CD14-positive monocyte (primary cell): ENCODE measurements around the gene ARHGAP15. TPM values are rescaled to one million over a fixed set of nuclear protein-coding genes. Genes with fewer than 3 reads are reported as not detected.

Experiments
- DNase-seq, 3 donors: peaks; one replicate each; pipeline ENCODE4 v3.0.0-alpha.2; 2011 to 2022
- H2AFZ ChIP-seq: 2 replicates; pipeline ENCODE4 v1.6.0; 2012; ENCODE audit warnings: mild to moderate bottlenecking, low read depth, low read length, inconsistent platforms; ENCODE audit not compliant: insufficient read depth, poor library complexity, severe bottlenecking
- H3K27ac ChIP-seq, 2 donors: 1 replicate in 1 of 2; 2 replicates in 1 of 2; pipeline ENCODE4 v1.5.1; 2012 to 2013; ENCODE audit warnings: low read length in 2 of 2, control low read depth in 1 of 2, inconsistent platforms in 1 of 2, low read depth in 1 of 2, mild to moderate bottlenecking in 1 of 2
- H3K27me3 ChIP-seq, 2 donors: one replicate each; pipeline versions ENCODE4 v1.6.0 to v1.6.1; 2011 to 2013; ENCODE audit warnings: low read length in 2 of 2; ENCODE audit not compliant: control insufficient read depth in 2 of 2, insufficient read depth in 2 of 2
- H3K36me3 ChIP-seq, 2 donors: replicated peaks in 1 of 2; 1 replicate in 1 of 2; 2 replicates in 1 of 2; pipeline versions ENCODE4 v1.5.1 to v1.6.1; 2012 to 2013; ENCODE audit warnings: low read length in 2 of 2, control low read depth in 1 of 2, inconsistent platforms in 1 of 2, mild to moderate bottlenecking in 1 of 2; ENCODE audit not compliant: insufficient read depth in 2 of 2, control insufficient read depth in 1 of 2
- H3K4me1 ChIP-seq, 2 donors: 1 replicate in 1 of 2; 2 replicates in 1 of 2; pipeline versions ENCODE4 v1.5.1 to v1.6.1; 2012 to 2013; ENCODE audit warnings: low read length in 2 of 2, control low read depth in 1 of 2, inconsistent platforms in 1 of 2, mild to moderate bottlenecking in 1 of 2, moderate library complexity in 1 of 2; ENCODE audit not compliant: insufficient read depth in 2 of 2, control insufficient read depth in 1 of 2
- H3K4me2 ChIP-seq: replicated peaks from 2 replicates; pipeline ENCODE3; 2012; ENCODE audit warnings: low read length, moderate library complexity, mild to moderate bottlenecking; ENCODE audit not compliant: poor library complexity, severe bottlenecking; ENCODE audit errors: extremely low read depth
- H3K4me3 ChIP-seq, 3 experiments: fragments of 200-600 bp in 1 of 3; sonication (generic) in 1 of 3; replicated peaks in 1 of 3; 1 replicate in 2 of 3; 2 replicates in 1 of 3; pipeline ENCODE4 v1.5.1; 2011 to 2013; ENCODE audit warnings: low read length in 3 of 3, mild to moderate bottlenecking in 3 of 3, control low read depth in 2 of 3, low read depth in 2 of 3, inconsistent platforms in 1 of 3, moderate library complexity in 1 of 3
- H3K79me2 ChIP-seq: 2 replicates; pipeline ENCODE4 v1.6.0; 2012; ENCODE audit warnings: mild to moderate bottlenecking, control low read depth, inconsistent platforms, low read length, moderate library complexity; ENCODE audit not compliant: insufficient read depth
- H3K9ac ChIP-seq: 2 replicates; pipeline ENCODE4 v1.6.0; 2017; ENCODE audit warnings: low read length, mild to moderate bottlenecking; ENCODE audit not compliant: insufficient read depth, poor library complexity, severe bottlenecking
- H3K9me3 ChIP-seq, 2 donors: replicated peaks in 1 of 2; 1 replicate in 1 of 2; 2 replicates in 1 of 2; pipeline versions ENCODE4 v1.5.1 to v1.6.1; 2012 to 2013; ENCODE audit warnings: low read length in 2 of 2, control low read depth in 1 of 2; ENCODE audit not compliant: control insufficient read depth in 1 of 2, insufficient read depth in 1 of 2
- H4K20me1 ChIP-seq: 2 replicates; pipeline ENCODE4 v1.6.0; 2012; ENCODE audit warnings: mild to moderate bottlenecking, low read length, control low read depth, moderate library complexity; ENCODE audit not compliant: insufficient read depth
- H3K27ac Mint-ChIP-seq, 7 donors: one replicate each; pipeline ENCODE4 v1.8.0; 2020; ENCODE audit warnings: mild to moderate bottlenecking in 7 of 7, mixed read lengths in 7 of 7, moderate library complexity in 6 of 7, inconsistent platforms in 2 of 7
- H3K27me3 Mint-ChIP-seq, 3 donors: one replicate each; pipeline ENCODE4 v1.8.0; 2021 to 2022; ENCODE audit warnings: low read depth in 3 of 3, mild to moderate bottlenecking in 3 of 3, mixed read lengths in 3 of 3, moderate library complexity in 3 of 3, inconsistent platforms in 1 of 3
- H3K36me3 Mint-ChIP-seq, 2 donors: one replicate each; pipeline ENCODE4 v1.8.0; 2020; ENCODE audit warnings: mixed read lengths in 2 of 2, inconsistent platforms in 1 of 2, mild to moderate bottlenecking in 1 of 2
- H3K4me1 Mint-ChIP-seq: one replicate; pipeline ENCODE4 v1.8.0; 2020; ENCODE audit warnings: mild to moderate bottlenecking, mixed read lengths
- H3K4me3 Mint-ChIP-seq, 2 donors: one replicate each; pipeline ENCODE4 v1.8.0; 2020; ENCODE audit warnings: mild to moderate bottlenecking in 2 of 2, mixed read lengths in 2 of 2, moderate library complexity in 1 of 2
- H3K9me3 Mint-ChIP-seq, 7 donors: one replicate each; pipeline ENCODE4 v1.8.0; 2020 to 2022; ENCODE audit warnings: mixed read lengths in 7 of 7, mild to moderate bottlenecking in 6 of 7, moderate library complexity in 6 of 7, inconsistent platforms in 2 of 7
- WGBS: methylation state at CpG from one replicate; pipeline ENCODE4 v1.1.5; 2013; ENCODE audit warnings: missing lambda C conversion rate; ENCODE audit not compliant: insufficient coverage; 5-methylcytosine and 5-hydroxymethylcytosine counted together
- intact Hi-C, 2 donors: fragments of 100-400 bp; cut with micrococcal nuclease; formaldehyde crosslinking; loops; one replicate each; pipeline versions ENCODE4 v1.15.0 to v1.15.1; 2023
- polyA plus RNA-seq, 3 donors: library from polyadenylated mRNA; depleted of rRNA in 1 of 3; unstranded in 2 of 3; stranded (reverse) in 1 of 3; fragments of 300-500 nt in 2 of 3; fragments of >200 nt in 1 of 3; fragmentation: Illumina TruSeq in 2 of 3; gene quantifications; 1 replicate in 2 of 3; 2 replicates in 1 of 3; pipeline ENCODE4 v1.2.3, GENCODE V29; 2012 to 2021
- TF ChIP-seq, protein P1 (sequence below): fragments of 200-600 bp; IDR thresholded peaks from one replicate; pipeline ENCODE4 v1.8.0; 2022; ENCODE audit warnings: antibody characterized with exemption, mild to moderate bottlenecking

ARHGAP15 gene
- polyA plus RNA-seq, 3 donors, result 35.4 to 50.9 (median 50.7) TPM

DNA sequence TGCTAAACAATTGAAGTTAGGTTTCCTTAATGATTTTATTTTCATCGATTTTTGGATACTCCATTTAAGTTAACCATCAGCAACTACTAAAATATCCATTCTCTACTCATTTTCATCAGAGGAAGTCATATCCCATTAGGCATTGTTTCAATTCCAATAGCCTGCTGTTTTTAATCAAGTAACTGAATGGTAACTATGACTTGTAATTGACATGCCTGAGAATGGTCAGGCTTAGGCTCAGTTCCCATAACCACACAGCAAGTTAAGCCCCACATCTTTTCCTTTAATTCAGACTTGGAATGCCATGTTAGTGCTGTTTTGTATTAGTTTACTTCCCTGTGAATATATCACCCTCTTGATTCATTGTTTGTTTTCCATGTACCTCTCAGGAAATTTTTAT lies 398.8 kb downstream of the ARHGAP15 start:
- Histone ChIP-seq H3K9ac (no peak overlapping the region), H3K9me3 (no peaks in the 10 kb centered on the region), H3K36me3 (peaks cover 9 to 39% of the 10 kb centered on the region in 2 donors), H3K4me2 (no peak overlapping the region), H4K20me1 (no peaks in the 10 kb centered on the region), H2AFZ (no peak overlapping the region), H3K4me1 (no peaks in the 10 kb centered on the region), H3K27ac (no peak overlapping the region), H3K27me3 (no peaks in the 10 kb centered on the region), H3K4me3 (no peak overlapping the region), H3K79me2 (no peaks in the 10 kb centered on the region)
- Mint-ChIP-seq H3K4me3 (no peak overlapping the region), H3K27me3 (no peaks in the 10 kb centered on the region), H3K4me1 (peaks cover 6% of the 10 kb centered on the region), H3K27ac (no peak overlapping the region), H3K36me3 (peaks cover 19 to 20% of the 10 kb centered on the region in 2 donors), H3K9me3 (no peaks in the 10 kb centered on the region)
- no peak for DNase-seq
- TF ChIP-seq, protein P1, sequence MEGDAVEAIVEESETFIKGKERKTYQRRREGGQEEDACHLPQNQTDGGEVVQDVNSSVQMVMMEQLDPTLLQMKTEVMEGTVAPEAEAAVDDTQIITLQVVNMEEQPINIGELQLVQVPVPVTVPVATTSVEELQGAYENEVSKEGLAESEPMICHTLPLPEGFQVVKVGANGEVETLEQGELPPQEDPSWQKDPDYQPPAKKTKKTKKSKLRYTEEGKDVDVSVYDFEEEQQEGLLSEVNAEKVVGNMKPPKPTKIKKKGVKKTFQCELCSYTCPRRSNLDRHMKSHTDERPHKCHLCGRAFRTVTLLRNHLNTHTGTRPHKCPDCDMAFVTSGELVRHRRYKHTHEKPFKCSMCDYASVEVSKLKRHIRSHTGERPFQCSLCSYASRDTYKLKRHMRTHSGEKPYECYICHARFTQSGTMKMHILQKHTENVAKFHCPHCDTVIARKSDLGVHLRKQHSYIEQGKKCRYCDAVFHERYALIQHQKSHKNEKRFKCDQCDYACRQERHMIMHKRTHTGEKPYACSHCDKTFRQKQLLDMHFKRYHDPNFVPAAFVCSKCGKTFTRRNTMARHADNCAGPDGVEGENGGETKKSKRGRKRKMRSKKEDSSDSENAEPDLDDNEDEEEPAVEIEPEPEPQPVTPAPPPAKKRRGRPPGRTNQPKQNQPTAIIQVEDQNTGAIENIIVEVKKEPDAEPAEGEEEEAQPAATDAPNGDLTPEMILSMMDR, result no peak
- intact Hi-C loops, result no loop called here
- no CpG with 5 or more reads among the region's 1 CpG for WGBS

DNA sequence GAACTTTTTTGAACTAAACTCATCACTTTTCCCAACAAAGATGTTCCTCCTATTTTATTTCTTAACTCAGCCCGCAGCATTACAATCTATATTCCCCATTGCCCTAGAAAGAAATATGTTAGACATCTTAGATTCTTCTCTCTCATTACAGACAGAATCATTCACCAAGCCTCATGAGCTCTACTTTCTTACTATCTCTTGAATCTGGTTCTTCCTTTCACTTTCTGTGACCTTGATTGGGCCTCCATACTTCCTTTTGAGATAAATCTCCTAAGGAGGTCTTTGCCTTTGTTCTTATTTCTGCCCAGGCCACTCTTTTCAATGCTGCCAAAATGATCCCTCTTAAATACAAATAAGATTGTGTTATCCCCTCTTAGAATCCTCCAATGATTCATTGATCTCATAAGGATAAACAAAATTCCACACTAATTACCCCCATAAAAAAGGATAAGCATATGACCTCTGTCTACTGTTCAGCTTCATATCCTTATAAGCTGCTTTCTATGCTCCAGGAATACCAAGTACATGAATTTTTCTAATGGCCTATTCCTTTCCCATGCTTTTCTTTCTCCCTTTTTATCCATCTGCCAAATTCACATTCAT lies 400.0 kb downstream of the ARHGAP15 start:
- Histone ChIP-seq H3K79me2 (no peaks in the 10 kb centered on the region), H3K4me2 (no peak overlapping the region), H4K20me1 (no peaks in the 10 kb centered on the region), H2AFZ (no peak overlapping the region), H3K9ac (no peak overlapping the region), H3K27me3 (no peaks in the 10 kb centered on the region), H3K36me3 (peaks cover 6 to 48% of the 10 kb centered on the region in 2 donors), H3K4me1 (no peaks in the 10 kb centered on the region), H3K9me3 (no peaks in the 10 kb centered on the region), H3K27ac (no peak overlapping the region), H3K4me3 (no peak overlapping the region)
- Mint-ChIP-seq H3K27ac (peak overlapping the region in 2 of 7 donors; percentile 19 to 34), H3K4me3 (no peak overlapping the region), H3K36me3 (peaks cover 30 to 31% of the 10 kb centered on the region in 2 donors), H3K4me1 (peaks cover 6% of the 10 kb centered on the region), H3K27me3 (no peaks in the 10 kb centered on the region), H3K9me3 (peaks cover 0 to 2% (median 0%) of the 10 kb centered on the region in 7 donors)
- no peak for DNase-seq
- 100% methylated on average over 1 of the region's 1 CpG for WGBS
- intact Hi-C loops, result no loop called here
- TF ChIP-seq, protein P1, result no peak
